Muscle layer of duodenum (tissue), 2 donors: ENCODE results near the gene ABHD18.
"Not testable (repeated sequence)": the region's sequence is repeated elsewhere in the genome, so short reads cannot be mapped to it uniquely, and the experiment has no call there.

Experiments
- H3K27ac ChIP-seq: one replicate; pipeline ENCODE4 v1.7.0; 2013; ENCODE audit warnings: mild to moderate bottlenecking, low read length
- H3K27me3 ChIP-seq: one replicate; pipeline ENCODE4 v1.7.0; 2013; ENCODE audit warnings: low read depth, mild to moderate bottlenecking, control low read depth, low read length
- H3K36me3 ChIP-seq, 2 donors: one replicate each; pipeline ENCODE4 v1.7.0; 2013; ENCODE audit warnings: low read length in 2 of 2, control low read depth in 1 of 2, mild to moderate bottlenecking in 1 of 2; ENCODE audit not compliant: insufficient read depth in 2 of 2, control insufficient read depth in 1 of 2
- H3K4me1 ChIP-seq, 2 donors: one replicate each; pipeline ENCODE4 v1.7.0; 2013; ENCODE audit warnings: low read length in 2 of 2, mild to moderate bottlenecking in 2 of 2, control low read depth in 1 of 2, moderate library complexity in 1 of 2; ENCODE audit not compliant: insufficient read depth in 2 of 2, control insufficient read depth in 1 of 2
- H3K4me3 ChIP-seq, 2 donors: one replicate each; pipeline ENCODE4 v1.7.0; 2013; ENCODE audit warnings: low read length in 2 of 2, low read depth in 1 of 2, mild to moderate bottlenecking in 1 of 2
- H3K9me3 ChIP-seq, 2 donors: one replicate each; pipeline ENCODE4 v1.7.0; 2013; ENCODE audit warnings: low read length in 2 of 2, control low read depth in 1 of 2, mild to moderate bottlenecking in 1 of 2; ENCODE audit not compliant: control insufficient read depth in 1 of 2
- donor health status: healthy.

The ABHD18 gene

GRCh38 chr4:127965062-127965802 is at the start of gene ABHD18, which contains the start of gene MFSD8:
ABHD18 (plus strand) TSS chr4:127965406; CDS start chr4:127982956, 17,550 bp downstream.
MFSD8 (minus strand) TSS chr4:127965173; CDS start chr4:127965133, 40 bp downstream.
- Histone ChIP-seq H3K4me3 (peak within 1 kb of the TSS; percentile 93 to 95), H3K4me1 (peaks cover 0 to 8% of the 10 kb centered on the region in 2 donors), H3K27ac (peak within 1 kb of the TSS; percentile 93), H3K9me3 (no peaks in the 10 kb centered on the region), H3K27me3 (no peaks in the 10 kb centered on the region), H3K36me3 (no peaks in the 10 kb centered on the region)

- no peak overlapping the region for H3K4me3 ChIP-seq
- H3K4me1 ChIP-seq = no peaks in the 10 kb centered on the region
- H3K36me3 ChIP-seq = peaks cover 11 to 35% of the 10 kb centered on the region in 2 donors
- no peak overlapping the region for H3K27ac ChIP-seq
- H3K9me3 ChIP-seq = no peaks in the 10 kb centered on the region
- H3K27me3 ChIP-seq = no peaks in the 10 kb centered on the region
Observed at GRCh38 chr4:127916512-127916911, 48.7 kb upstream of the ABHD18 start.

GRCh38 chr4:127917151-127917550 is 48.1 kb upstream of the ABHD18 start:
- Histone ChIP-seq H3K4me1 (no peaks in the 10 kb centered on the region), H3K27ac (no peak overlapping the region), H3K9me3 (no peaks in the 10 kb centered on the region), H3K27me3 (no peaks in the 10 kb centered on the region), H3K4me3 (no peak overlapping the region), H3K36me3 (peaks cover 13 to 42% of the 10 kb centered on the region in 2 donors)

- no peak overlapping the region for H3K27ac ChIP-seq
- no peaks in the 10 kb centered on the region for H3K4me1 ChIP-seq
- no peaks in the 10 kb centered on the region for H3K9me3 ChIP-seq
- H3K27me3 ChIP-seq = no peaks in the 10 kb centered on the region
- H3K4me3 ChIP-seq = no peak overlapping the region
- H3K36me3 ChIP-seq = peaks cover 13 to 43% of the 10 kb centered on the region in 2 donors
Observed at GRCh38 chr4:127920521-127920920, 44.7 kb upstream of the ABHD18 start.

DNA sequence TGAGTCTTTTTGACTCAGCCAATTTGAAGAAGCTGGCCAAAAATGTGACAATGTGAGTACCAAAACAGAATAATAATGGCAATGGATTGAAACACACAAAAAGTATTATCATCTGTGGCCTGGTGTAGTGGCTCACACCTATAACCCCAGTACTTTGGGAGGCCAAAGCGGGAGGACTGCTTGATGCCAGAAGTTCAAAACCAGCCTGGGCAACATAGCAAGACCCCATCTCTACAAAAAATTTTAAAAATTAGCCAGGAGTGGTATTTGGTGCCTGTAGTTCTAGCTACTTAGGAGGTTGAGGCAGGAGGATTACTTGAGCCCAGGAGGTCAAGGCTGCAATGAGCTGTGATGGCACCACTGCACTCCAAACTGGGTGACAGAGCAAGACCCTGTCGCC is 43.0 kb upstream of the ABHD18 start:
- H3K36me3 ChIP-seq = peaks cover 13 to 42% of the 10 kb centered on the region in 2 donors
- H3K4me3 ChIP-seq = no peak overlapping the region
- H3K27me3 ChIP-seq = no peaks in the 10 kb centered on the region
- H3K9me3 ChIP-seq = no peaks in the 10 kb centered on the region
- no peak overlapping the region for H3K27ac ChIP-seq
- no peaks in the 10 kb centered on the region for H3K4me1 ChIP-seq

DNA sequence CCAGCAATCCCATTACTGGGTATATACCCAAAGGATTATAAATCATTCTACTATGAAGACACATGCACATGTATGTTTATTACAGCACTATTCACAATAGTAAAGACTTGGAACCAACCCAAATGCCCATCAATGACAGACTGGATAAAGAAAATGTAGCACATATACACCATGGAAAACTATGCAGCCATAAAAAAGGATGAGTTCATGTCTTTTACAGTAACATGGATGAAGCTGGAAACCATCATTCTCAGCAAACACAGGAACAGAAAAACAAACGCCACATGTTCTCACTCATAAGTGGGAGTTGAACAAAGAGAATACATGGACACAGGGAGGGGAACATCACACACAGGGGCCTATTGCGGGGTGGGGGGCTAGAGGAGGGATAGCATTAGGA is 39.5 kb upstream of the ABHD18 start:
- H3K9me3 ChIP-seq, H3K4me1 ChIP-seq, H3K4me3 ChIP-seq, H3K27ac ChIP-seq, H3K27me3 ChIP-seq: not testable (repeated sequence)
- peaks cover 8 to 32% of the 10 kb centered on the region in 2 donors for H3K36me3 ChIP-seq

- Histone ChIP-seq H3K27ac (no peak overlapping the region), H3K4me3 (no peak overlapping the region), H3K9me3 (no peaks in the 10 kb centered on the region), H3K27me3 (no peaks in the 10 kb centered on the region), H3K36me3 (peaks cover 0 to 24% of the 10 kb centered on the region in 2 donors), H3K4me1 (no peaks in the 10 kb centered on the region)
Observed at GRCh38 chr4:127930175-127930574, 35.0 kb upstream of the ABHD18 start.

DNA sequence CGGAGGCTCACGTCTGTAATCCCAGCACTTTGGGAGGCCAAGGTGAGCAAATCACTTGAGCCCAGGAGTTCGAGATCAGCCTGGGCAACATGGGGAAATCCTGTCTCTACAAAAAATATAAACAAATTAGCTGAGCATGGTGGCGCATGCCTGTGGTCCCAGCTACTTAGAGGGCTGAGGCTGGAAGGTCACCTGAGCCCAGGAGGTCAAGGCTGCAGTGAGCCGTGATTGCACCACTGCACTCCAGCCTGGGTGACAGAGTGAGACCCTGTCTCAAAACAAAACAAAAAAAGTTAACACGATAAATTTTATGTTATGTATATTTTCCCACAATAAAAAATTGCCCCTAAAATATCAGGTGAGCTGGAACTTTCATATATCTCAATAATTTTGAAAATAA is 33.4 kb upstream of the ABHD18 start:
- not testable (repeated sequence) for H3K4me3 ChIP-seq, H3K27ac ChIP-seq, H3K4me1 ChIP-seq, H3K27me3 ChIP-seq, H3K9me3 ChIP-seq
- peaks cover 0 to 19% of the 10 kb centered on the region in 2 donors for H3K36me3 ChIP-seq

DNA sequence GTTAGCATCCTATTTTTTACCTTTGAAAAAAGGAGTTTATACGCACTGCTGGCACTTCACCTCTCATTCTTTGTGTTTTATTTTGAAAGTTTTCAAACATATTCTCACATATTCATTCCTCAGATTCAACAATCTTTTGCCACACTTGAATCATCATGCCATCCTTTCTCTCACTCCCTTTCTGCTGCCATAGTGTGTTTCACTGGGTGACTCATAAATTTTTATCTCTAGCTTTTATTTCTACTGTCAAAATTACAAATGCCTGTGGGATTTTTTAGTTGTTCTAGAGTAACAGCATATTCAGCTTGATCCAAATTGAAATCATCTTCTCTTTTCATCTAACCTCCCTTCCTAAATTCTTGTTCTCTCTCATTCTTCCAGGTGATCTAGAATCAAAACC is 28.2 kb upstream of the ABHD18 start:
- Histone ChIP-seq H3K4me1 (no peaks in the 10 kb centered on the region), H3K27me3 (no peaks in the 10 kb centered on the region), H3K4me3 (no peak overlapping the region), H3K27ac (no peak overlapping the region), H3K9me3 (no peaks in the 10 kb centered on the region), H3K36me3 (peaks cover 3 to 16% of the 10 kb centered on the region in 2 donors)

GRCh38 chr4:127957105-127957504 is 8.1 kb upstream of the ABHD18 start:
- Histone ChIP-seq H3K4me1 (no peaks in the 10 kb centered on the region), H3K9me3 (no peaks in the 10 kb centered on the region)

DNA sequence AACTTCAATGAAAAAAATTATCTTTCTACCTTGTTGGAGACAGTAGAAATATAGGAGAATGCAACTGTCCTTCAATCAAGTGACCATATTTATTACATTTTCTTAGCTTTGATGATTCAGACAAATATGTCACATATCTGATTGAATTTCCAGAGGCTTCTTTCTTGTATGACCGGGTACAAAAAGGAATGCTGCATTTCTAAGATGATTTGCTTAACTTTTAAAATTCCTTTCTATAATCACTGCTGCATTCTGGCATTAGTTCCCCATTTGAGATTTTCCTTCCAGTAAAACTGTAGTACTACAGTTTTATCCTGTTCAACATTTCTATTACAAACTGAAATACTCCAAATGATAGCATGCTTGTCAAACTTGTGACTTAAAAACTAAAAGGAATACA is 5.4 kb upstream of the ABHD18 start:
- H3K36me3 ChIP-seq = peaks cover 0 to 4% of the 10 kb centered on the region in 2 donors
- H3K4me3 ChIP-seq = no peak overlapping the region
- no peaks in the 10 kb centered on the region for H3K9me3 ChIP-seq
- peaks cover 0 to 3% of the 10 kb centered on the region in 2 donors for H3K4me1 ChIP-seq
- no peaks in the 10 kb centered on the region for H3K27me3 ChIP-seq
- H3K27ac ChIP-seq = no peak overlapping the region

More at GRCh38 chr4:127957105-127957504, 8.1 kb upstream of the ABHD18 start:
- no peaks in the 10 kb centered on the region for H3K27me3 ChIP-seq
- H3K27ac ChIP-seq = no peak overlapping the region
- no peak overlapping the region for H3K4me3 ChIP-seq
- peaks cover 4 to 5% of the 10 kb centered on the region in 2 donors for H3K36me3 ChIP-seq
